Common myeloid progenitor, CD34-positive (primary cell): ENCODE results near the gene DNAJB14.
A peak's percentile ranks its signal among the peaks of the same experiment; 100 is the strongest.

ENCODE experiments used
- CTCF ChIA-PET: fragments of 350-600 bp; sonication (Branson Sonifier 250); formaldehyde crosslinking; loops from one replicate; lab custom pipeline; 2021; ENCODE audit warnings: antibody characterized with exemption; lab: Charles Lee
- POLR2A ChIA-PET: fragments of 350-600 bp; sonication (Branson Sonifier 250); formaldehyde crosslinking; loops from one replicate; lab custom pipeline; 2021; ENCODE audit warnings: antibody characterized with exemption; lab: Charles Lee
- DNase-seq, 3 donors: peaks; one replicate each; pipeline versions ENCODE4 v3.0.0 to v3.0.0-alpha.2; 2013
- H3K27ac ChIP-seq, 2 experiments: 1 replicate in 1 of 2; 2 replicates in 1 of 2; pipeline ENCODE4 v1.7.0; 2013; ENCODE audit warnings: inconsistent platforms in 2 of 2, low read length in 2 of 2, mild to moderate bottlenecking in 2 of 2, low read depth in 1 of 2, moderate library complexity in 1 of 2; ENCODE audit not compliant: severe bottlenecking in 2 of 2, insufficient read depth in 1 of 2, poor library complexity in 1 of 2
- H3K27me3 ChIP-seq, 5 experiments: replicated peaks in 2 of 5; 1 replicate in 3 of 5; 2 replicates in 2 of 5; pipeline versions ENCODE4 v1.6.1 to v1.7.0; 2013; ENCODE audit warnings: low read length in 4 of 5, mild to moderate bottlenecking in 2 of 5, moderate library complexity in 2 of 5, inconsistent platforms in 1 of 5; ENCODE audit not compliant: insufficient read depth in 5 of 5, control insufficient read depth in 4 of 5
- H3K36me3 ChIP-seq, 4 experiments: 1 replicate in 2 of 4; 2 replicates in 2 of 4; pipeline versions ENCODE4 v1.6.1 to v1.7.0; 2013; ENCODE audit warnings: low read length in 3 of 4, control low read depth in 1 of 4, mild to moderate bottlenecking in 1 of 4; ENCODE audit not compliant: control insufficient read depth in 4 of 4, insufficient read depth in 4 of 4
- H3K4me1 ChIP-seq, 4 experiments: 1 replicate in 3 of 4; 2 replicates in 1 of 4; pipeline versions ENCODE4 v1.6.1 to v1.7.1; 2013; ENCODE audit warnings: low read length in 3 of 4, mild to moderate bottlenecking in 3 of 4, control low read depth in 1 of 4, inconsistent platforms in 1 of 4, moderate library complexity in 1 of 4; ENCODE audit not compliant: control insufficient read depth in 4 of 4, insufficient read depth in 4 of 4; ENCODE audit errors: control extremely low read depth in 1 of 4
- H3K4me3 ChIP-seq, 7 experiments: 1 replicate in 4 of 7; 2 replicates in 3 of 7; pipeline versions ENCODE4 v1.5.1 to v1.7.0; 2013; ENCODE audit warnings: mild to moderate bottlenecking in 7 of 7, low read length in 6 of 7, moderate library complexity in 6 of 7, inconsistent platforms in 2 of 7, low read depth in 2 of 7, control low read depth in 1 of 7; ENCODE audit not compliant: insufficient read depth in 4 of 7, control insufficient read depth in 1 of 7; ENCODE audit errors: extremely low read depth in 1 of 7
- H3K9me3 ChIP-seq, 5 experiments: 1 replicate in 4 of 5; 2 replicates in 1 of 5; pipeline versions ENCODE4 v1.6.1 to v1.7.1; 2013; ENCODE audit warnings: low read length in 4 of 5, mild to moderate bottlenecking in 2 of 5, inconsistent platforms in 1 of 5, low read depth in 1 of 5, moderate library complexity in 1 of 5; ENCODE audit not compliant: control insufficient read depth in 4 of 5, insufficient read depth in 2 of 5; ENCODE audit errors: control extremely low read depth in 1 of 5
- WGBS: methylation state at CpG from one replicate; pipeline ENCODE4 v1.1.5; 2013; ENCODE audit not compliant: insufficient coverage; 5-methylcytosine and 5-hydroxymethylcytosine counted together

DNAJB14 gene

GRCh38 chr4:99945718-99946355 lies 581 bp downstream of the DNAJB14 start:
- CTCF ChIA-PET: interaction anchor here (0.9 to 2.5 kb wide), 8 partner anchors 10 to 383 kb away, joined by 3 to 10 read pairs (median 6); partner anchors contain the start of gene TRMT10A
- Histone ChIP-seq H3K36me3 (peaks cover 2 to 22% (median 3%) of the 10 kb centered on the region in 4 experiments), H3K4me3 (peak overlapping the region; percentile 67 to 97 (median 85)), H3K27ac (peak overlapping the region; percentile 84 to 91), H3K4me1 (peaks cover 13 to 42% (median 28%) of the 10 kb centered on the region in 4 experiments), H3K9me3 (no peaks in the 10 kb centered on the region), H3K27me3 (no peaks in the 10 kb centered on the region)
- POLR2A ChIA-PET: interaction anchor here (1.8 kb wide), 1 partner anchor 52 kb away, joined by 10 read pairs; the partner anchor contains the start of gene LAMTOR3
- WGBS: 3% methylated on average over 23 of the region's 25 CpGs
- DNase-seq: peak; percentile 28 to 64 (median 46)

- no peak overlapping the region for H3K27ac ChIP-seq
- WGBS: no CpG with 5 or more reads among the region's 2 CpGs
- DNase-seq: no peak
- H3K4me3 ChIP-seq: no peak overlapping the region
- CTCF ChIA-PET: interaction anchor here (1.7 kb wide), 1 partner anchor 132 kb away, joined by 5 read pairs; no protein-coding TSS in a partner anchor
- H3K27me3 ChIP-seq: no peaks in the 10 kb centered on the region
- peaks cover 2 to 22% (median 5%) of the 10 kb centered on the region in 4 experiments for H3K36me3 ChIP-seq
- H3K4me1 ChIP-seq: peaks cover 13 to 38% (median 26%) of the 10 kb centered on the region in 4 experiments
- POLR2A ChIA-PET: no interaction called here
- no peaks in the 10 kb centered on the region for H3K9me3 ChIP-seq
Measured at GRCh38 chr4:99943904-99944437, 2.4 kb downstream of the DNAJB14 start.

- ChIA-PET CTCF (interaction anchor here (1.2 kb wide), 1 partner anchor 10 kb away, joined by 5 read pairs; no protein-coding TSS in a partner anchor), POLR2A (no interaction called here)
- H3K36me3 ChIP-seq: peaks cover 3 to 29% (median 17%) of the 10 kb centered on the region in 4 experiments
- peak in 2 of 3 donors; percentile 15 to 23 for DNase-seq
- no peaks in the 10 kb centered on the region for H3K27me3 ChIP-seq
- no peak overlapping the region for H3K4me3 ChIP-seq
- H3K27ac ChIP-seq: no peak overlapping the region
- H3K4me1 ChIP-seq: peaks cover 0 to 1% (median 0%) of the 10 kb centered on the region in 4 experiments
- H3K9me3 ChIP-seq: peaks cover 0 to 31% (median 2%) of the 10 kb centered on the region in 5 experiments
- 100% methylated on average over 2 of the region's 3 CpGs for WGBS
Measured at GRCh38 chr4:99938243-99938753, 8.1 kb downstream of the DNAJB14 start.

- ChIA-PET POLR2A (no interaction called here), CTCF (interaction anchor here (1.4 to 1.5 kb wide), 2 partner anchors 11 to 18 kb away, joined by 3 to 7 read pairs; partner anchors contain the start of gene DNAJB14)
- Histone ChIP-seq H3K9me3 (peaks cover 0 to 34% (median 4%) of the 10 kb centered on the region in 5 experiments), H3K27me3 (no peaks in the 10 kb centered on the region), H3K4me1 (no peaks in the 10 kb centered on the region), H3K27ac (no peak overlapping the region), H3K36me3 (peaks cover 4 to 49% (median 19%) of the 10 kb centered on the region in 4 experiments), H3K4me3 (no peak overlapping the region)
- DNase-seq: peak; percentile 7 to 38 (median 28)
Measured at GRCh38 chr4:99934891-99935290, 11.5 kb downstream of the DNAJB14 start.

- no peak overlapping the region for H3K4me3 ChIP-seq
- no peak overlapping the region for H3K27ac ChIP-seq
- peaks cover 0 to 4% (median 0%) of the 10 kb centered on the region in 5 experiments for H3K9me3 ChIP-seq
- ChIA-PET POLR2A (interaction anchor here (1.0 kb wide), 1 partner anchor 21 kb away, joined by 3 read pairs; no protein-coding TSS in a partner anchor), CTCF (interaction anchor here (1.1 to 1.7 kb wide), 4 partner anchors 13 to 21 kb away, joined by 4 to 6 read pairs (median 6); partner anchors contain the start of gene DNAJB14)
- peaks cover 0 to 5% (median 0%) of the 10 kb centered on the region in 4 experiments for H3K4me1 ChIP-seq
- WGBS: 100% methylated on average over 1 of the region's 2 CpGs
- no peak for DNase-seq
- H3K27me3 ChIP-seq: no peaks in the 10 kb centered on the region
- peaks cover 3 to 52% (median 21%) of the 10 kb centered on the region in 4 experiments for H3K36me3 ChIP-seq
Measured at GRCh38 chr4:99927566-99927965, 18.9 kb downstream of the DNAJB14 start.

- ChIA-PET POLR2A (interaction anchor here (0.6 kb wide), 1 partner anchor 209 kb away, joined by 3 read pairs; no protein-coding TSS in a partner anchor), CTCF (interaction anchor here (0.9 kb wide), 2 partner anchors 26 to 27 kb away, joined by 3 read pairs; partner anchors contain the start of gene LAMTOR3)
- Histone ChIP-seq H3K9me3 (peaks cover 0 to 16% (median 8%) of the 10 kb centered on the region in 5 experiments), H3K36me3 (peaks cover 14 to 60% (median 26%) of the 10 kb centered on the region in 4 experiments), H3K4me3 (no peak overlapping the region), H3K27me3 (no peaks in the 10 kb centered on the region), H3K4me1 (no peaks in the 10 kb centered on the region), H3K27ac (no peak overlapping the region)
- 100% methylated on average over 2 of the region's 3 CpGs for WGBS
- DNase-seq: no peak
Measured at GRCh38 chr4:99921174-99921573, 25.2 kb downstream of the DNAJB14 start.
